Loucy (cell line): Measurements from ENCODE around the gene PLAAT2.

Experiments
- H2AFZ ChIP-seq: fragments of 200-600 bp; sonication (generic); 2 replicates; pipeline ENCODE4 v1.6.0; 2016; ENCODE audit warnings: antibody characterized with exemption, mild to moderate bottlenecking, low read length, moderate library complexity
- H3F3A ChIP-seq: fragments of 200-600 bp; 2 replicates; pipeline ENCODE4 v1.6.0; 2016; ENCODE audit warnings: antibody characterized with exemption, low read depth, mild to moderate bottlenecking
- H3K27me3 ChIP-seq: fragments of 200-600 bp; sonication (generic); 2 replicates; pipeline ENCODE4 v1.6.1; 2014; ENCODE audit warnings: low read length, mild to moderate bottlenecking; ENCODE audit not compliant: insufficient read depth, poor library complexity, severe bottlenecking
- H3K36me3 ChIP-seq: fragments of 200-600 bp; sonication (generic); 2 replicates; pipeline ENCODE4 v1.6.1; 2016; ENCODE audit warnings: low read length; ENCODE audit not compliant: insufficient read depth
- H3K4me1 ChIP-seq: fragments of 200-600 bp; sonication (generic); 2 replicates; pipeline ENCODE4 v1.5.1; 2014; ENCODE audit warnings: low read length, mild to moderate bottlenecking; ENCODE audit not compliant: insufficient read depth, poor library complexity, severe bottlenecking
- H3K4me2 ChIP-seq: fragments of 200-600 bp; sonication (generic); 2 replicates; pipeline ENCODE4 v1.6.0; 2014; ENCODE audit warnings: antibody characterized with exemption, low read length, low read depth, mild to moderate bottlenecking; ENCODE audit not compliant: poor library complexity, severe bottlenecking
- H3K4me3 ChIP-seq: fragments of 200-600 bp; sonication (generic); 2 replicates; pipeline ENCODE4 v1.5.1; 2014; ENCODE audit warnings: low read length, mild to moderate bottlenecking, mixed read lengths; ENCODE audit not compliant: poor library complexity, severe bottlenecking
- H3K79me2 ChIP-seq: fragments of 200-600 bp; sonication (generic); 2 replicates; pipeline ENCODE4 v1.6.1; 2014; ENCODE audit warnings: low read length; ENCODE audit not compliant: insufficient read depth
- H3K9ac ChIP-seq: fragments of 200-600 bp; sonication (generic); 2 replicates; pipeline ENCODE4 v1.6.0; 2014; ENCODE audit warnings: mild to moderate bottlenecking, low read depth, low read length, moderate library complexity; ENCODE audit not compliant: poor library complexity, severe bottlenecking
- H3K9me2 ChIP-seq: fragments of 200-600 bp; sonication (generic); replicated peaks from 2 replicates; pipeline ENCODE4 v1.6.1; 2016; ENCODE audit warnings: low read depth, low read length, mixed read lengths
- H3K9me3 ChIP-seq: fragments of 200-600 bp; sonication (generic); 2 replicates; pipeline ENCODE4 v1.6.1; 2014; ENCODE audit warnings: mild to moderate bottlenecking, antibody characterized with exemption, low read length, low read depth; ENCODE audit not compliant: insufficient read depth
- H4K20me1 ChIP-seq: fragments of 200-600 bp; sonication (generic); 2 replicates; pipeline ENCODE4 v1.6.0; 2014; ENCODE audit warnings: antibody characterized with exemption, low read length, mild to moderate bottlenecking; ENCODE audit not compliant: insufficient read depth, poor library complexity, severe bottlenecking
- CTCF ChIP-seq: fragments of 200-600 bp; sonication (generic); conservative IDR thresholded peaks from 2 replicates; pipeline ENCODE4 v1.5.1; 2014; ENCODE audit warnings: mild to moderate bottlenecking, antibody characterized with exemption, low read length
- EZH2phosphoT487 ChIP-seq: fragments of 200-600 bp; IDR thresholded peaks from 2 replicates; pipeline ENCODE4 v1.6.1; 2018; ENCODE audit warnings: antibody characterized with exemption, mild to moderate bottlenecking, moderate library complexity, borderline replicate concordance

Gene PLAAT2

GRCh38 chr11:63610604-63611394, 47.6 kb upstream of the PLAAT2 start:
- Histone ChIP-seq H4K20me1 (no peaks in the 10 kb centered on the region), H3K4me3 (no peak overlapping the region), H3K4me2 (no peak overlapping the region)

GRCh38 chr11:63609971-63610580, 46.9 kb upstream of the PLAAT2 start:
- no peaks in the 10 kb centered on the region for H3K27me3 ChIP-seq
- no peak overlapping the region for H2AFZ ChIP-seq
- no peaks in the 10 kb centered on the region for H4K20me1 ChIP-seq
- H3K4me1 ChIP-seq = no peaks in the 10 kb centered on the region
- H3K9ac ChIP-seq = no peak overlapping the region
- no peak overlapping the region for H3K4me3 ChIP-seq
- no peak for TF ChIP-seq EZH2phosphoT487
- H3F3A ChIP-seq = no peaks in the 10 kb centered on the region
- no peaks in the 10 kb centered on the region for H3K9me3 ChIP-seq
- no peaks in the 10 kb centered on the region for H3K79me2 ChIP-seq
- H3K4me2 ChIP-seq = no peak overlapping the region
- H3K36me3 ChIP-seq = no peaks in the 10 kb centered on the region
- no peaks in the 10 kb centered on the region for H3K9me2 ChIP-seq

More at GRCh38 chr11:63610604-63611394, 47.6 kb upstream of the PLAAT2 start:
- Histone ChIP-seq H3F3A (no peaks in the 10 kb centered on the region), H3K27me3 (no peaks in the 10 kb centered on the region), H3K36me3 (no peaks in the 10 kb centered on the region), H3K4me1 (no peaks in the 10 kb centered on the region), H3K79me2 (no peaks in the 10 kb centered on the region), H3K9me3 (no peaks in the 10 kb centered on the region), H2AFZ (no peak overlapping the region), H3K9me2 (no peaks in the 10 kb centered on the region), H3K9ac (no peak overlapping the region)
- TF ChIP-seq CTCF (no peak), EZH2phosphoT487 (no peak)

- no peaks in the 10 kb centered on the region for H3K36me3 ChIP-seq
- H3F3A ChIP-seq = no peaks in the 10 kb centered on the region
- H3K4me1 ChIP-seq = no peaks in the 10 kb centered on the region
- H3K79me2 ChIP-seq = no peaks in the 10 kb centered on the region
- H3K4me3 ChIP-seq = no peak overlapping the region
- no peak overlapping the region for H3K9ac ChIP-seq
- H3K9me3 ChIP-seq = no peaks in the 10 kb centered on the region
- no peak overlapping the region for H2AFZ ChIP-seq
- TF ChIP-seq CTCF (no peak), EZH2phosphoT487 (no peak)
- no peak overlapping the region for H3K4me2 ChIP-seq
- no peaks in the 10 kb centered on the region for H4K20me1 ChIP-seq
- no peaks in the 10 kb centered on the region for H3K9me2 ChIP-seq
- H3K27me3 ChIP-seq = no peaks in the 10 kb centered on the region
These were observed 46.4 kb upstream of the PLAAT2 start for GRCh38 chr11:63609536-63609935.
